Activated T-cell treated with anti-CD3 and anti-CD28 coated beads for 48 hours (primary cell): ENCODE results near the gene PRKCB.
A peak's percentile ranks its signal among the peaks of the same experiment; 100 is the strongest.

Experiments
- DNase-seq: peaks from one replicate; pipeline ENCODE4 v3.0.0-alpha.2; 2020; ENCODE audit warnings: low read depth

Gene PRKCB

GRCh38 chr16:23835390-23836077 is at the start of gene PRKCB:
PRKCB (plus strand) TSS chr16:23835983.
- DNase-seq: peak; percentile 91

GRCh38 chr16:23786964-23787561 is 48.7 kb upstream of the PRKCB start:
- DNase-seq: no peak

DNA sequence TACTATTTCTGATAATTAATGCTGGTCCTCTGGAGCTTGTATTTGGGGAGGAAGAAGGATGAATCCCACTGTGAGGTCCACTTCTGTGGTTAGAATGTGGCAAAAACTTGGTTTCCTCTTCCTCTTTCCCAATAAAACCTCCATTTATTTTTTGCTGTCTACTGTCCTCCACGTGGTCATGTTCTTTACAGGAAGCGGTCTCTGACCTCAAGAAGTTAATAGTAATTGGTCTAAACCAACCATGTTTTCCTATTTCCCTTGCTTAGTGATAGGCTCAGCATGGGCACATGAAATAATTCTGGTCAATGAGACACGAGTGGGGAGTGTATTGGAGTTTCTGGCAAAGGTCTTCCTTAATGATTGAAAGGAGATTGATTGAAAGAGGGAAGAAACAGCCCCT is 47.1 kb upstream of the PRKCB start:
- no peak for DNase-seq

GRCh38 chr16:23795378-23795777 is 40.4 kb upstream of the PRKCB start:
- DNase-seq: no peak

DNA sequence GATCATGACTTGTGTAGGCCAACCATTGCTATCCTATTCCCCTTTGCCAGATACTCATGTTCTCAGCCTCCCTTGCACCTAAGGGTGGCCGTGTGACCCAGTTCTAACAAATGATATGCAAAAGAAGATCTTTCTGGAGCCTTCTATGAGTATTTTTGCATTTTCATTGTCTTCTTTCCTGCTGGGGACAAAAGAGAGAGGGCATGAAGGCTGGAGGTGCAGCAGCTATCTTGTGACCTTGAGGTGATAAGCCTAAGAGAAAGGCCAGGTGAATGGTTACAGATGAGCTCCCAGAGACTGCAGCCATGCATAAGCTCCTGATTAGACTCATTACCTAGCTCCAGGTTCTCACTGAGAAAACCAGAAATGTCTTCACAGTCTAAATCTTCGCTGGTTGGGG is 38.8 kb upstream of the PRKCB start:
- no peak for DNase-seq

GRCh38 chr16:23801378-23801777 is 34.4 kb upstream of the PRKCB start:
- DNase-seq: peak; percentile 72

- DNase-seq: no peak
These were observed 33.0 kb upstream of the PRKCB start for GRCh38 chr16:23802776-23803175.

- peak; percentile 58 for DNase-seq
These were observed 32.1 kb upstream of the PRKCB start for GRCh38 chr16:23803591-23804123.

GRCh38 chr16:23807028-23807427 is 28.8 kb upstream of the PRKCB start:
- DNase-seq: no peak

GRCh38 chr16:23821467-23821866 is 14.3 kb upstream of the PRKCB start:
- DNase-seq: no peak

DNA sequence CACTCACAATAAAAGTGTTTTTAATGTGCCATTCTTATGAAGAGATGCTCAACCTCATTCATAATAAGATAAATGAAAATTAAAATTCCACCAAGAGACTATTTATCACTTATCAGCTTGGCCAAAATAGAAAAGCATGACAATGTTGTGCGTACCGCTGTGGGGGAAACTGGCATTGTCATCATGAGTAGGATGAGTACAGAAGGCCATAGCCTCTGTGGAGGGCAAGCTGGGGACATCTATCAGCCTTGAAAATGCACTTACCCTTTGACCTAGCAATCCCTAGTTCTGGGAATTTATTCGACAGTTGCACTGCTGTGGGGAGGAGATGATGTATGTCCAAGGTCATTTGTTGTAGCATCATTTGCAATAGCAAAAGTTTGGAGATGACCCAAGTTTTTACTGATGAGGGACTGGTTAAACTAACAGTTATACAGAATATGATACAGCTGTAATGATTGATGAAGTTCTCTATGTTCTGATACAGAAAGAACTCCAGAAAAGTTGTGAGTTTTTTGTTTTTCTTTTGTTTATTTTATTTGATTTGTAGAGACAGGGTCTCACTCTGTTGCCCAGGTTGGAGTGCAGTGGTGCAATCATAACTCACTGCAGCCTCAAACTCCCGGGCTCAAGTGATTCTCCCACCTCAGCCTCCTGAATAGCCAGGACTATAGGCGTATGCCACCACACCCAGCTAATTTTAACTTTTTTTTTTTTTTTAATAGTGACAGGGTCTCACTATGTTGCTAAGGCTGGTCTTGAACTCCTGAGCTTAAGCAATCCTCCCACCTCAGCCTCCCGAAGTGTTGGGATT is 13.7 kb upstream of the PRKCB start:
- DNase-seq: no peak

GRCh38 chr16:23823475-23824384 is 12.1 kb upstream of the PRKCB start:
- no peak for DNase-seq

DNA sequence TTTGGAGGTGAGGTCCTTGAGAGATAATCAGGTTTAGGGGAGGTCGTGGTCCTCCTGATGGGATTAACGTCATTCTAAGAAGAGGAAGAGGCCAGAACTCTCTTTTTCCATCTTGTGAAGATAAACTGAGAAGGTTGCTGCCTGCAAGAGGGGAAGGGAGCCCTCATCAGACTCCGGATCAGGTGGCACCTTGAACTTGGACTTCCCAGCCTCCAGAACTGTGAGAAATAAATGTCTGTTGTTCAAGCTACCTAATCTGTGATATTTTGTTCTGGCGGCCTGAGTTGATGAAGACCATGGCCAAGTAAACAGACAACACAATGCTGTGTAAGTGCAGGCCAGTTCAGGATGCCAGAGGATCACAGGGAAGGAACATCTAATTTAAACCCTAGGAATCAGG is 10.9 kb upstream of the PRKCB start:
- DNase-seq: no peak

GRCh38 chr16:23826528-23827045 is 9.2 kb upstream of the PRKCB start:
- no peak for DNase-seq

- DNase-seq: no peak
These were observed 8.7 kb upstream of the PRKCB start for GRCh38 chr16:23827057-23827456.

DNA sequence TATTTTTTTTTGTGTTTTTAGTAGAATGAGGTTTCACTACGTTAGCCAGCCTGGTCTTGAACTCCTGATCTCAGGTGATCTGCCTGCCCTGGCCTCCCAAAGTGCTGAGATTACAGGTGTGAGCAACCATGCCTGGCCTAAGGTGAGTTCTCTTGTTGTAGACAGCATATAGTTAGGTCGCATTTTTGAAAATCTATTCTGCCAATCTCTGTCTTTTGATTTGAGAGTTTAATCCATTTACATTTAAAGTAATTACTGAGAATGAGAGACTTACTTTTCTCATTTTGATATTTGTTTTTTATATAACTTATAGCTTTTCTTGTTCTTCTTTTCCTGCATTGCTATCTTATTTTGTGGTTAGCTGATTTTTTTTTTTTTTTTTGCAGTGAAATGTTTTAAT is 6.3 kb upstream of the PRKCB start:
- no peak for DNase-seq

DNA sequence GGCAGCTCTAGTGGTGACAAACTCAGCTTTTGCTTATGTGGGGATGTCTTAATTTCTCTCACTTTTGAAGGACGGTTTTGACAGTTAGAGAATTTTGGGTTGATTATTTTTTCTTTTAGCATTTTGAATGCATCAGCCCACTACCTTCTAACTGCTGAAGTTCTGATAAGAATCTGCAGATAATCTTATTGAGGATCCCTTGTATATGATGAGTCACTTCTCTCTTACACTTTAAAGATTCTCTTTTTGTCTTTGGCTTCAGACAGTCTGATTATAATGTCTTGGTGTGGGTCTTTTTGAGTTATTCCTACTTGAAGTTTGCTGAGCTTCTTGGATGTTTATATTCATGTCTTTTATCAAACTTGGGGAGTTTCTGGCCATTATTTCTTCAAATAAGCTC is 5.5 kb upstream of the PRKCB start:
- no peak for DNase-seq

GRCh38 chr16:23832882-23833281 is 2.9 kb upstream of the PRKCB start:
- no peak for DNase-seq

- DNase-seq: no peak
These were observed 2.3 kb upstream of the PRKCB start for GRCh38 chr16:23833504-23833903.

DNA sequence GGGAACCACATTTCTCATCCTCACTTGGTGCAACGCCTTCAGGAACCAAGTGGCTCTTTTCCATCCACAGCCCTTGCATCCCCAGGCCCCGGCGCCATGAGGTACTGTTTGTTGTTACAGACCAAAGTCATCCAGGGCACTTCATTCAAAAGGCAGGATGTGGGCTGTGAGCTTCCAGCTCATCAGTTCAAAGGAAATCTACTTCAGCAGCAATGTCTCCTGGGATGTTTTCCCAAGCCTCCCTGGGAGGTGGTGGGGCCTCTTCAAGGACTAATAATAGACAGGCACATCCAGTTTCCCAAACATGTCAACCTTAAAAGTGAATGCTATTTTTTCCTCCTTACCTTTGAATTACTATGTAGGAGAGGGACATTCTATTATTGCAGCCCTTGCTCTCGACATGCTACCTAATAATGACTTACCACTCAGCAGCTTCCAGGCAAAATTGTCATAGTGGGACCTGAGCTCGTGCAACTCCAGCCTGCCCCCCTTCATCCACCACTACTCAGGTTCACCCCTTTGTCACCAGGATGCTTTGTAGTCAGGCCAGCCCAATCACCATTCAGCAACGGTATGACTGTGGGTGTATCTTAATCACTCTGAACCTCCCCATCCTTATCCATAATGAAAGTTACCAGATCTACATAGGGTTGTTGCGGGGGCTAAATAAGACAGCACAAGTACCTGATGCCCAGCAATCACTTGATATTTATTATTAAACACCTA is 1.7 kb upstream of the PRKCB start:
- DNase-seq: no peak

DNA sequence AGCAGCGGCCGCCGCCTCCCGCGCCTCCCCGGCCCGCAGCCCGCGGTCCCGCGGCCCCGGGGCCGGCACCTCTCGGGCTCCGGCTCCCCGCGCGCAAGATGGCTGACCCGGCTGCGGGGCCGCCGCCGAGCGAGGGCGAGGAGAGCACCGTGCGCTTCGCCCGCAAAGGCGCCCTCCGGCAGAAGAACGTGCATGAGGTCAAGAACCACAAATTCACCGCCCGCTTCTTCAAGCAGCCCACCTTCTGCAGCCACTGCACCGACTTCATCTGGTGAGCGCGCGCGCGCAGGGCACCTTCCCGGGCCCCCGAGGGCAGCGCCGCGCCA is 258 bp downstream of the PRKCB start:
- no peak for DNase-seq
